ENCODE measurements around the gene PAFAH1B2.
"Not testable (repeated sequence)": the region's sequence is repeated elsewhere in the genome, so short reads cannot be mapped to it uniquely, and the experiment has no call there.

The PAFAH1B2 gene

DNA sequence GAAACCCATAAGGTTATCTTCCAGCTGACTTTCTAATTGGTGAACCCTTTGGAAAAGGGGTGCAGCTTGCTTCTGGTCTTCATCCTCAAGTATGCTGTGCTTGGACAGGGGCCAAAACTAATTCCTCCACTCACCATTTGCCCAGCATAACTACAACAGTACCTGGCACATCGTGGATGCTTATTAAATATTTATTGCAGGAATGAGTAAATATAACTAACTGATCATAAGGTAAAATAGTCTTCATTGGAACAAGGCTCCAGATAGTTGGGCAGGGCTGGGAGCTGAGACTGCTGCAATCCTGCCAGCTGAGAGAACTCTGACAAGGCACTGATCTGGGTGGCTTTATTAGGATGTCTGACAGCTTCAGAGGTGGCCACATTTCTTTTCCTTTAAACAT is 32.1 kb downstream of the PAFAH1B2 start:
- DNase-seq, result no peak

GRCh38 chr11:117177534-117178209 is 33.6 kb downstream of the PAFAH1B2 start:
- DNase-seq, result no peak

- DNase-seq, result peak; percentile 92
These were observed 34.3 kb downstream of the PAFAH1B2 start, which contains the start of gene SIDT2 for GRCh38 chr11:117178210-117179034. SIDT2 (plus strand) TSS chr11:117178743; CDS start chr11:117179264, 521 bp downstream.

GRCh38 chr11:117179048-117179999 is 35.2 kb downstream of the PAFAH1B2 start:
- DNase-seq, result no peak

- no peak for DNase-seq
These were observed 35.9 kb downstream of the PAFAH1B2 start for GRCh38 chr11:117180020-117180419.

- DNase-seq, result peak; percentile 95
These were observed 36.8 kb downstream of the PAFAH1B2 start for GRCh38 chr11:117180661-117181585.

- no peak for DNase-seq
These were observed 37.8 kb downstream of the PAFAH1B2 start for GRCh38 chr11:117181586-117182550.

DNA sequence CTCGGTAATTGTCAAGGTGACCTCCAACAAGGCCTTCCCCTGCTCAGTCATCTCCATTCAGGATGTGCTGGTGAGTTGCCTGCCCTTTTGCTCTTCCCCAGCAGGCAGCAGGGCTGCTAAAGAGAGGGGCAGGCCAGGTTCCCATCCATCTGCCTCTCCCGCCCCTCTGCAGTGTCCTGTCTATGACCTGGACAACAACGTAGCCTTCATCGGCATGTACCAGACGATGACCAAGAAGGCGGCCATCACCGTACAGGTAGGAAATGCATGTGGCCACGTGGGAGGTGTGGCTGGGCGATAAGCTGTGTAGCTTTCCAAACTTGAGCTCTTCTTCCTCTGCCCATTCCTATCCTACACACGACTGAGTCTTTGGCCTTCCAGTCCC is 38.5 kb downstream of the PAFAH1B2 start:
- DNase-seq, result no peak

DNA sequence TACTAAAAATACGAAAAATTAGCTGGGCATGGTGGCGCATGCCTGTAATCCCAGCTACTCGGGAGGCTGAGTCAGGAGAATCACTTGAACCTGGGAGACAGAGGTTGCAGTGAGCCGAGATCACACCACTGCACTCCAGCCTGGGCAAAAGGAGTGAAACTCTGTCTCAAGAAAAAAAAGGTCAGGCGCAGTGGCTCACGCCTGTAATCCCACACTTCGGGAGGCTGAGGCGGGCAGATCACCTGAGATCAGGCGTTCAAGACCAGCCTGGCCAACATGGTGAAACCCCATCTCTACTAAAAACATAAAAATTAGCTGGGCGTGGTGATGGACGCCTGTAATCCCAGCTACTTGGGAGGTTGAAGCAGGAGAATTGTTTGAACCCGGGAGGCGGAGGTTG is 39.1 kb downstream of the PAFAH1B2 start:
- not testable (repeated sequence) for DNase-seq

DNA sequence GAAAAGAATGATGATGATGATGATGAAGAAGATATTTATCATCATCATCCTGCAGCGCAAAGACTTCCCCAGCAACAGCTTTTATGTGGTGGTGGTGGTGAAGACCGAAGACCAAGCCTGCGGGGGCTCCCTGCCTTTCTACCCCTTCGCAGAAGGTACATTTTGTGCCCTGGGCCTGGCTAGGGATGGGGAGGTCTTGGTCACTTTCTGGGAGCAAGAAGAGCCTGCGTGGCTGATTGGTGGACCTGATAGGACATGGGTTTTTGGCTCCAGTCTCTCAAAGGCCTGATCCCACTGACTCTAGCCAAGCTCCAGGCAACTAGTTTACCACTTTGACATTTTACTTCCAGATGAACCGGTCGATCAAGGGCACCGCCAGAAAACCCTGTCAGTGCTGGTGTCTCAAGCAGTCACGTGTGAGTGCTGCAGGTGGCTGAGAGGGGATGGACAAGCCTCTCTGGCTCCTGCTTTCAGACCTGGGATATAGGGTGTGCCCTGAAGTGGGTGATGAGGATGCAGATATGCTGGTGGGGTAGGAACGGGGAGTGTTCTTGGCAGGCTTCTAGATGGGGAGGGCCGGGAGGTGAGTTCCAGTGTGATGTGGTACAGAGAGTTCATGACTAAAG is 39.8 kb downstream of the PAFAH1B2 start:
- DNase-seq, result no peak

GRCh38 chr11:117185736-117186430 is 41.8 kb downstream of the PAFAH1B2 start:
- no peak for DNase-seq

DNA sequence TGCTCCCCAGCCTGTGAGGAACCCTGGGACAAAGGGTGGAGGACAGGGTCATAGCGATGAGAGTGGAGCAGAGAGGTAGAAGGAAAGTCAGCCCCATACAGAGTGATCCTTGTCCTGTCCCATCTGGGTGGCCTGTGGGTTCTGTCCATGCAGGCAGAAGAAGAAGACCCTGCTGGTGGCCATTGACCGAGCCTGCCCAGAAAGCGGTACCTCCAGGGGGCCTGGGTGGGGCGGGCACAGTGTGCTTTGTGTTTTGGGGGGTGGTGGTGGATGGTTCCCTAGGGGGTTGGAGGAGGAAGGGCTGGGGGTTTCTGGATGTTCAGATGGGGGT is 42.3 kb downstream of the PAFAH1B2 start:
- no peak for DNase-seq

GRCh38 chr11:117187007-117187406 is 42.9 kb downstream of the PAFAH1B2 start:
- DNase-seq, result no peak

GRCh38 chr11:117187428-117187798 is 43.3 kb downstream of the PAFAH1B2 start:
- DNase-seq, result no peak

GRCh38 chr11:117187799-117188481 is 43.9 kb downstream of the PAFAH1B2 start:
- DNase-seq, result no peak

DNA sequence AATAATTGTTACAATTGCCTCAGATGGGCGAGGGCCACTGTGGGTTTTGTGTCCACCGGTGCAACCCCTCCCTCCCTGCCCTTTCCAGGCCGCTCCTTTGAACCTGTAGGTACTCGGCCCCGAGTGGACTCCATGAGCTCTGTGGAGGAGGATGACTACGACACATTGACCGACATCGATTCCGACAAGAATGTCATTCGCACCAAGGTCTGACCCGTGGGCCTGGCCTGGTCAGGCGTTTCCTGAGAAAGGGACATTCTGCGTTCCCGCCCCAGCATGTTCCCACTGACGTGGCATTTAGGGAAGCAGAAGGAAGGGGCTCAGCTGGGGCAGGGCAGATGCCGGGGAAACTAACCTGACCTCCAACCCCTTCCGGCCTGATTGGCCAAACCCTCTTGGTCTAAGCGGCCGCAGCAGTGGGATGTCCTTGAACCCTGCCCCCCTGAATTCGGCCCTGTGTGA is 44.6 kb downstream of the PAFAH1B2 start:
- DNase-seq, result no peak

- DNase-seq, result no peak
These were observed 45.3 kb downstream of the PAFAH1B2 start for GRCh38 chr11:117189191-117189940.

- no peak for DNase-seq
These were observed 46.0 kb downstream of the PAFAH1B2 start for GRCh38 chr11:117189941-117190544.

All from 8988T (cell line).